ENCODE data around the gene NDUFAF8. TPM values are rescaled to one million over a fixed set of nuclear protein-coding genes. Genes with fewer than 3 reads are reported as not detected.

Gene NDUFAF8
- total and polyA plus RNA-seq, 2 experiments from 2014 or later = 53.1 to 136 TPM

DNA sequence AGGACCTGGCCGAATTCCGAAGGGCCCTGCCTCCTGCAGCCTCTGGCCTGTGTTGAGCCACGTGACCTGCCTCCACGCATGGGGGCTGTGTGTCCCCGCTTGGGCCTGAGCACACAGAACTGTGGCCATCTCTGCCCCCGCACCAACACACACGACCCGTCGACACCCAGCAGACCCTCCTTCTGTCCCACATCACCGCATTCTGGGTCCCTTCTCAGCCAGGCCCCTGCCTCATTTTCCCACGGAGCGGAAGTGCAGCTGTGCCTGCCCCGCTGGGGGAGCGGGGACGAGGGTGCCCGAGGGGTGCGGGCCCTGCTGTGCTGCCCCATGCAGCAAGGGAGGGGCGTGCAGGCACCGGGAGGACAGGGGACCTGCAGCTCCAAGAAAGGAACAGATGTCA is 18.4 kb downstream of the NDUFAF8 start:
- in situ Hi-C loops (cut with MboI) = no loop called here
- H3K9me3 ChIP-seq (ENCODE audit: low read depth) = no peaks in the 10 kb centered on the region
- H3K36me3 ChIP-seq (ENCODE audit: low read depth) = no peaks in the 10 kb centered on the region
- 96 to 98% methylated on average over 18 to 19 of the region's 19 CpGs for WGBS, 2 experiments (ENCODE audit: low coverage in 1 of 2, low lambda C conversion rate in 2 of 2, missing lambda C conversion rate in 2 of 2)
- H3K9me2 ChIP-seq (ENCODE audit: insufficient read depth) = no peaks in the 10 kb centered on the region
- TF ChIP-seq EZH2phosphoT487 (IDR thresholded peaks at IDR 0.05; ENCODE audit: insufficient read depth, low read depth) = no peak
- TF ChIP-seq EZH2 (IDR thresholded peaks at IDR 0.05; ENCODE audit: insufficient read depth, poor library complexity, severe bottlenecking) = no peak
- no peaks in the 10 kb centered on the region for H4K20me1 ChIP-seq (ENCODE audit: insufficient read depth)
- peaks cover 7% of the 10 kb centered on the region; the same call in 1 of the 2 replicates for H3K79me2 ChIP-seq (ENCODE audit: insufficient read depth)
- no peak overlapping the region for H3K4me3 ChIP-seq
- no peaks in the 10 kb centered on the region for H3K4me1 ChIP-seq (ENCODE audit: insufficient read depth)
- H3K27ac ChIP-seq = no peak overlapping the region
- H2AFZ ChIP-seq = no peak overlapping the region
- DNase-seq = no peak
- no peaks in the 10 kb centered on the region for H3K27me3 ChIP-seq (replicated peaks; ENCODE audit: insufficient read depth)
- H3K9ac ChIP-seq = no peak overlapping the region
- no peaks in the 10 kb centered on the region for H3F3A ChIP-seq (ENCODE audit: insufficient read depth)
- H3K4me2 ChIP-seq (ENCODE audit: unreplicated experiment) = no peak overlapping the region

DNA sequence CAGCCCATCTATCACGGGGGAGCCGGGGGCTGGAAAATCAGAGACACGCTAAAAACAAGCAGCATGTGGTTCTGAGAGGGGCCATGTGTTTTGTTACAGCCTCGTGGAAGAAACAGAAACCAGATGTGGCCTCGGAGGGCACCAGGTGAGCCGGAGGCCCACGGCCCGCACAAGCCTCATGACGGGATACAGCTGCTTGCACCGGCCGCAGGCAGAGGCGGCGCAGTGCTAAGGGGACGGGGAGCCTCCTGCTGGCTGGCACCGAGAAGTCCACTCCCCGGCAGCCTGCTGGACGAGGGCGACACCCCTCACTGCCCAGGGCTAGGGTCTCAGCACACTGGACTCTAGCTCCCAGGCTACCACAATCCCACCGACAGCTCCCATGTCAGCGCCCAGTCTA is 19.2 kb downstream of the NDUFAF8 start:
- 88 to 93% methylated on average over 20 of the region's 20 CpGs for WGBS, 2 experiments (ENCODE audit: low coverage in 1 of 2, low lambda C conversion rate in 2 of 2, missing lambda C conversion rate in 2 of 2)
- no peak overlapping the region for H2AFZ ChIP-seq
- no peaks in the 10 kb centered on the region for H3K36me3 ChIP-seq (ENCODE audit: low read depth)
- TF ChIP-seq EZH2phosphoT487 (IDR thresholded peaks at IDR 0.05; ENCODE audit: insufficient read depth, low read depth) = no peak
- no peak for TF ChIP-seq EZH2 (IDR thresholded peaks at IDR 0.05; ENCODE audit: insufficient read depth, poor library complexity, severe bottlenecking)
- H3K9me2 ChIP-seq (ENCODE audit: insufficient read depth) = no peaks in the 10 kb centered on the region
- no peaks in the 10 kb centered on the region for H4K20me1 ChIP-seq (ENCODE audit: insufficient read depth)
- no peak overlapping the region for H3K9ac ChIP-seq
- H3K4me3 ChIP-seq = no peak overlapping the region
- DNase-seq = no peak
- H3K9me3 ChIP-seq (ENCODE audit: low read depth) = no peaks in the 10 kb centered on the region
- H3K27ac ChIP-seq = no peak overlapping the region
- no peak overlapping the region for H3K4me2 ChIP-seq (ENCODE audit: unreplicated experiment)
- H3K4me1 ChIP-seq (ENCODE audit: insufficient read depth) = no peaks in the 10 kb centered on the region
- no peaks in the 10 kb centered on the region for H3F3A ChIP-seq (ENCODE audit: insufficient read depth)
- H3K27me3 ChIP-seq (replicated peaks; ENCODE audit: insufficient read depth) = no peaks in the 10 kb centered on the region
- in situ Hi-C loops (cut with MboI) = no loop called here
- H3K79me2 ChIP-seq (ENCODE audit: insufficient read depth) = peaks cover 7% of the 10 kb centered on the region; the same call in 1 of the 2 replicates

DNA sequence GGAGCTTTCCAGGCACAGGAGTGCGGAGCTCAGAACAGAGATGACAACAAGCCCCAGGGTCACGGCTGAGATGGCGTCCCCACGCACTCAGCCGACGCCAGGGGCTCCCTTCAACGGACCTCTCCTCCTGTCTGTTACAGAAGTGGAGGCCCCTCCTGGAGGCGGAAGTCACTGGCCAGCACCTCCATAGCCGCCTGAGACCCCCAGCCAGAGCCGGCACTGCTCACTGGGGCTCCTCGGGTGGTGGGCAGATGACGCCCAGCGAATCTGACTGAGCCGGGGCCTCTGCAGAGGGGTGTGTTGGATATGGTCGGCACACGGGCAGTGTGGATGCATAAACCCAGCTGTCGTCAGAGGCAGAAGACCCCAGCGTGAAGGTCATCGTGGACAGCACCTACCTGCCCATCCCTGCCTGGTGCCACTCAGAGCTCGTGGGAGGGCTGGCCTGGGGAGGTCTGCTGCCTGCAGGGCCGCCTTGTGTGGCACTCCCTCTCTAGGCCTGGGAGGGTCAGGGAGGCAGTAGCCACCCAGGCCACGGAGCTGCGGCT is 20.0 kb downstream of the NDUFAF8 start:
- no peaks in the 10 kb centered on the region for H3F3A ChIP-seq (ENCODE audit: insufficient read depth)
- H3K9me3 ChIP-seq (ENCODE audit: low read depth) = no peaks in the 10 kb centered on the region
- H3K27ac ChIP-seq = no peak overlapping the region
- H3K9ac ChIP-seq = no peak overlapping the region
- no peak for TF ChIP-seq EZH2 (IDR thresholded peaks at IDR 0.05; ENCODE audit: insufficient read depth, poor library complexity, severe bottlenecking)
- no peak for TF ChIP-seq EZH2phosphoT487 (IDR thresholded peaks at IDR 0.05; ENCODE audit: insufficient read depth, low read depth)
- no peaks in the 10 kb centered on the region for H3K36me3 ChIP-seq (ENCODE audit: low read depth)
- 91% methylated on average over 23 of the region's 23 CpGs for WGBS, 2 experiments (ENCODE audit: low coverage in 1 of 2, low lambda C conversion rate in 2 of 2, missing lambda C conversion rate in 2 of 2)
- no peak for DNase-seq
- H3K4me3 ChIP-seq = no peak overlapping the region
- in situ Hi-C loops (cut with MboI) = no loop called here
- no peaks in the 10 kb centered on the region for H4K20me1 ChIP-seq (ENCODE audit: insufficient read depth)
- H3K27me3 ChIP-seq (replicated peaks; ENCODE audit: insufficient read depth) = no peaks in the 10 kb centered on the region
- no peak overlapping the region for H2AFZ ChIP-seq
- H3K4me1 ChIP-seq (ENCODE audit: insufficient read depth) = no peaks in the 10 kb centered on the region
- no peak overlapping the region for H3K4me2 ChIP-seq (ENCODE audit: unreplicated experiment)
- H3K9me2 ChIP-seq (ENCODE audit: insufficient read depth) = no peaks in the 10 kb centered on the region
- H3K79me2 ChIP-seq (ENCODE audit: insufficient read depth) = no peaks in the 10 kb centered on the region

DNA sequence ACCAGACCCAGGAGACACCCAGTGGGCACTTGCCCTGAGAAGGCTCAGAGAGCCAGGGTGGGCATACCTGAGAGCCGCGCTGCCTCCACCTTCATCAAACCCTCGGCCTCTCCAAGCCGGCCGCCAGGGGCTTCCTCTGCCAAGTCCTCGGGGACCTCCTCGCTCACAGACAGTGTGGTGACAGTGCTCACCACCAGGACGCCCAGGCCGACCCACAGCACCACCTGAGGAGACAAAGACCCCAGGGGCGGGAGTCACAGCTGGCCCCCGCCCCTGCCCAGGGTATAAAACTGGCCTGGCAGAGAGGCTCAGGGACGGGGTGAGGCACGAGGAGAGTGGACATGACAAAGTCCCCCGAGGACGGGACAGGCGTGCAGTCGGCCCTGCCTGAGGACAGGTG is 21.1 kb downstream of the NDUFAF8 start:
- H3K4me2 ChIP-seq (ENCODE audit: unreplicated experiment) = no peak overlapping the region
- H3K9me3 ChIP-seq (ENCODE audit: low read depth) = no peaks in the 10 kb centered on the region
- DNase-seq = no peak
- no peaks in the 10 kb centered on the region for H3K79me2 ChIP-seq (ENCODE audit: insufficient read depth)
- in situ Hi-C loops (cut with MboI) = loop anchor here (10.0 kb wide), 1 partner anchor 215 kb away; no protein-coding TSS in a partner anchor
- H4K20me1 ChIP-seq (ENCODE audit: insufficient read depth) = no peaks in the 10 kb centered on the region
- no peak overlapping the region for H2AFZ ChIP-seq
- no peak overlapping the region for H3K27ac ChIP-seq
- H3K9ac ChIP-seq = no peak overlapping the region
- H3K27me3 ChIP-seq (replicated peaks; ENCODE audit: insufficient read depth) = no peaks in the 10 kb centered on the region
- 98% methylated on average over 17 of the region's 17 CpGs for WGBS, 2 experiments (ENCODE audit: low coverage in 1 of 2, low lambda C conversion rate in 2 of 2, missing lambda C conversion rate in 2 of 2)
- H3F3A ChIP-seq (ENCODE audit: insufficient read depth) = no peaks in the 10 kb centered on the region
- TF ChIP-seq EZH2phosphoT487 (IDR thresholded peaks at IDR 0.05; ENCODE audit: insufficient read depth, low read depth) (no peak), EZH2 (IDR thresholded peaks at IDR 0.05; ENCODE audit: insufficient read depth, poor library complexity, severe bottlenecking) (no peak)
- H3K4me3 ChIP-seq = no peak overlapping the region
- H3K4me1 ChIP-seq (ENCODE audit: insufficient read depth) = no peaks in the 10 kb centered on the region
- no peaks in the 10 kb centered on the region for H3K36me3 ChIP-seq (ENCODE audit: low read depth)
- no peaks in the 10 kb centered on the region for H3K9me2 ChIP-seq (ENCODE audit: insufficient read depth)
